HEK293 (cell line): ENCODE data around the gene TLNRD1.

Source experiments
- CTCF ChIP-seq: fragments of 450-650 bp; formaldehyde crosslinking; IDR thresholded peaks from 2 replicates; pipeline ENCODE4 v1.5.1; 2016; ENCODE audit warnings: missing biosample characterization, missing genetic modification characterization
- MZF1 ChIP-seq: fragments of 450-650 bp; formaldehyde crosslinking; IDR thresholded peaks from 2 replicates; pipeline ENCODE4 v1.5.1; 2017; ENCODE audit warnings: missing biosample characterization, missing genetic modification characterization, borderline replicate concordance
- OVOL3 ChIP-seq: fragments of 450-650 bp; formaldehyde crosslinking; IDR thresholded peaks from 2 replicates; pipeline ENCODE4 v1.5.1; 2016; ENCODE audit warnings: missing biosample characterization, missing genetic modification characterization
- PATZ1 ChIP-seq: fragments of 450-650 bp; formaldehyde crosslinking; IDR thresholded peaks from 2 replicates; pipeline ENCODE4 v1.5.1; 2016; ENCODE audit warnings: missing biosample characterization, missing genetic modification characterization
- SCRT1 ChIP-seq: fragments of 450-650 bp; formaldehyde crosslinking; IDR thresholded peaks from 2 replicates; pipeline ENCODE4 v1.5.1; 2016; ENCODE audit warnings: missing biosample characterization, missing genetic modification characterization, borderline replicate concordance
- YY1 ChIP-seq: fragments of 450-650 bp; formaldehyde crosslinking; IDR thresholded peaks from 2 replicates; pipeline ENCODE4 v1.5.1; 2018; ENCODE audit warnings: missing biosample characterization, missing genetic modification characterization
- ZBTB26 ChIP-seq: fragments of 450-650 bp; formaldehyde crosslinking; optimal IDR thresholded peaks from 2 replicates; pipeline ENCODE3; 2016; ENCODE audit warnings: missing biosample characterization, mild to moderate bottlenecking, missing genetic modification characterization
- ZNF169 ChIP-seq: fragments of 450-650 bp; formaldehyde crosslinking; IDR thresholded peaks from 2 replicates; pipeline ENCODE4 v1.5.1; 2016; ENCODE audit warnings: missing biosample characterization, missing genetic modification characterization
- ZNF335 ChIP-seq: fragments of 450-650 bp; formaldehyde crosslinking; conservative IDR thresholded peaks from 2 replicates; pipeline ENCODE4 v1.5.1; 2016; ENCODE audit warnings: missing biosample characterization, missing genetic modification characterization
- ZNF548 ChIP-seq: fragments of 450-650 bp; formaldehyde crosslinking; IDR thresholded peaks from 2 replicates; pipeline ENCODE4 v1.5.1; 2016; ENCODE audit warnings: missing biosample characterization, missing genetic modification characterization

- TF ChIP-seq SCRT1 (tag by site-specific recombination): no peak
- no peak for TF ChIP-seq CTCF (tag by site-specific recombination)
- TF ChIP-seq ZNF169 (tag by site-specific recombination): no peak
- TF ChIP-seq ZBTB26 (tag by site-specific recombination): no peak
- no peak for TF ChIP-seq MZF1 (tag by site-specific recombination)
- TF ChIP-seq OVOL3 (tag by site-specific recombination): no peak
- no peak for TF ChIP-seq PATZ1 (tag by site-specific recombination)
- no peak for TF ChIP-seq ZNF548 (tag by site-specific recombination)
- TF ChIP-seq ZNF335: no peak
- TF ChIP-seq YY1 (tag by site-specific recombination): no peak
These were observed 1.2 kb downstream of the TLNRD1 start for GRCh38 chr15:81002009-81002330.
